M059J (cell line): ENCODE measurements around the gene PSMD13. TPM values are rescaled to one million over a fixed set of nuclear protein-coding genes. Genes with fewer than 3 reads are reported as not detected.

Experiments
- DNase-seq: peaks from one replicate; pipeline ENCODE4 v3.0.0-alpha.2; 2012; ENCODE audit warnings: low read depth
- total RNA-seq: library from RNA; depleted of rRNA; stranded (reverse); fragments of >200 nt; shearing (Covaris generic); gene quantifications from 2 replicates; pipeline ENCODE4 v1.2.3, GENCODE V29; 2014

PSMD13 gene
- total RNA-seq, 1 experiment from 2014 or later: 239 TPM

- DNase-seq: no peak
Observed at GRCh38 chr11:204587-205109, 32.1 kb upstream of the PSMD13 start.

DNA sequence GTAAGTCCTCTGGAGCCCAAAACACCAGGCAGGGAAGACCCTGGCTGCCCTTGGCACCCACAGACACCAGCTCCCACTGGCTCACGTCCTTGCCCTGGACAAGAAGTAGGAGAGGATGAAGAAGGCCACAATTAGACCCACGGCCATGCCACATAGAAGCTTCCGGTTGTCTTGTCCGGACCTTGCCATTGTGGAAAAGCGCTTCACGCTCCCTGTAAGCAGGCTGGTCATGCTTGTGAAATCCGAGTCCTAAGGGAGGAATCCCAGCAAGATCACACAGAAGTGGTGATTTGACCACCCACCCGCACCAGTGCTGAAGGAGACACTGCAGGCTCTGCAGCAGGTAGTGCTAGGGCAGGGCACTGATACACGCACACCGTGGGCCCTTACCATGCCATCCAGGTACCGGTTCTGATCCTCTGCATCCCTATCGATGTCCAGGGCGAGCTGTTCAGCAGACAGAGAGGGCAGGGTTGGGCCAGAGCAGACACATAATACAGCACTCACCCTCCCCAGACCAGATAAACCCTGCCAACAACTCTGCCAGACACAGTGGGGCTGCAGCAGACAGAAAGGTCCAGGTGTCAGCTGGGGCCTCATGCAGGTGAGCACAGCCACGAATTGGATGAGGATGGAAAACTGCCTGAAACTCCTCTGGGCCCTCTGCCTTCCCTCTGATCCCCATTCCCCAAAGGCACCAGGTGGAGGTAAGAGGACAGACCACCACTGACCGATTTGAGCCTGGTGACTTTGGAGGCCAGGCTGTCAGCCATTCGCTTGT, 31.4 kb upstream of the PSMD13 start:
- DNase-seq: no peak

GRCh38 chr11:206002-206384, 30.8 kb upstream of the PSMD13 start:
- no peak for DNase-seq

- DNase-seq: no peak
Observed at GRCh38 chr11:206526-207207, 30.1 kb upstream of the PSMD13 start.

DNA sequence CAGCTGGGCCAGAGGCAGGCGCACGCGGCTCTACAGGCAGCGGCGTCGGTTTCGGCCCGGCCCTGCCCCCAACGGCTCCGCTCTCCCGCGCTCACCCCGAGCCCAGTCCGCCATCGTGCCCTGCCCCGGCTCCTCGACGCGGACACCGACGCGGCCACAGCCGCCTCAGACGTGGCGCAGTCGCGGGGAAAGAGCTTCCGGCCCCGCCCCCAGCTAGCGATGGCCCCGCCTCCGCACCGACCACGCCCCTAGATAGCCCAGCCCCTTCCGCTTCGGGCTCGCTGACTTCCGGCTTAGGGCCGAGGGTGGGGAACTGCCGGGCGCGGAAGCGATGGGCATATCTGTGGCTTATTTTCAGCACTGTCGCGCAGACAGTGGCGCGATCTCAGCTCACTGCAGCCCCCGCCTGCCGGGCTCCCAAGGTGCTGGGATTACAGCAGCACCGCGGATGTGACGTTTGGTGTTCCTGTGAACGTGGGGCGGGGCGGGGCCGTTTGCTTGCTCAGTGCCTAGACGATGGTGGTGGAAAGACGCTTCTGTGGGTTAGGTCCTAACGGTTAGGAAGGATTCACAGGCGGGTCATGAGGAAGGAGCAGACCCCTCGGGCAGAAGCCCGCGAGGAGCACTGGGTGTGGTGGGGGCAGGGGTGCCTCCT, 29.4 kb upstream of the PSMD13 start, which contains the start of the genes BET1L and RIC8A:
TSS of gene BET1L (minus strand) at position 192 of the 655 bp plus-strand sequence. CDS start at position 114, 78 bp downstream.
TSS of gene RIC8A (plus strand) at position 501 of the 655 bp plus-strand sequence. CDS start 1,147 bp downstream, outside the sequence.
- peak; percentile 97 for DNase-seq

GRCh38 chr11:207863-208180, 29.0 kb upstream of the PSMD13 start:
- peak; percentile 65 for DNase-seq

GRCh38 chr11:208181-208916, 28.4 kb upstream of the PSMD13 start:
- DNase-seq: peak; percentile 80

DNA sequence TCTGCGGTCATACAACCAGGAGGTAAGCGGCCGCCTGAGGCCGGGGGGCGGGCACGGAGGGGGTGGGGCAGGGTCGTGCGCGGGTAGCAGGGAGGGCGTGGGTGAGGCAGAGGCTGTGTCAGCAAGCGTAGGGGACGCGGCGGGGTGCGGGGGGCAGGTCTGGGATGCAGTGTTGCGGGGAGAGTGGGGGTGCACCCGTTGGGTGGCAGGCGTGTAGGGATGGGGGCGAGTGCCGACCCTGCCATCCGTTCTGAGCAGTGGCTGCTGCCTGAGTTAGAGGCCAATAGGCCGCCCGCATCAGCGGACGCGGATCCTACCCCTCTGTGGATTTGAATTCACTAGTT, 27.9 kb upstream of the PSMD13 start:
- no peak for DNase-seq

GRCh38 chr11:209275-210121, 27.3 kb upstream of the PSMD13 start:
- no peak for DNase-seq

DNA sequence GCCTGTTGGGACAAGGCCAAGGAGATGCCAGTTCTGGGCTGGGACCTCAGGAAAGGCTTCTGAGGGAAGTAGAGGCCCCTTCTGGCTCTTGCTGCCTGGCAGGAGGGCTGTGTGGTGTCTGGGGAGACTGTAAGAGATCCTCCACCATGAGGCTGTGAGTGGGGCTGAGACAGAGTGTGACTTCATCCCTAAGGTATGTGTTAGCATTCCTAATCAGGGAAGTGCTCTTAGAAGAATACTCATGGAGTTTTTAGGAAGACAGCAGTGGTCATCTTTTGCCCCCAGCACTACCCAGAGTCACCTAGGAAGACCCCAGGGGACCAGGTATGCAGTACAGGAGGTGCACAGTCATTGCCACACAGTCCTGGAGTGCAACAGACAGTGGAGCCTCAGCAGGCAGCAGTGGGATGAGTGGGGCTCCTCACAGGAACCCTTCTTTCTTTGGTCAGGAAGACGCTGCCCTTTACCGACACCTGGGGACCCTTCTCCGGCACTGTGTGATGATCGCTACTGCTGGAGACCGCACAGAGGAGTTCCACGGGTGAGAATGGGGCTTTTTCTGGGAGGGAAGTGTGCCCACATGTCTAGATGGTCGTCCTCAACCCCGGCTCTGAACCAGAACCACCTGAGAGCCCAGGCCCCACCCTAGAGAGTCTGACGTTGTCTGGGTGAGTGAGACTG, 26.5 kb upstream of the PSMD13 start:
- DNase-seq: peak; percentile 79

DNA sequence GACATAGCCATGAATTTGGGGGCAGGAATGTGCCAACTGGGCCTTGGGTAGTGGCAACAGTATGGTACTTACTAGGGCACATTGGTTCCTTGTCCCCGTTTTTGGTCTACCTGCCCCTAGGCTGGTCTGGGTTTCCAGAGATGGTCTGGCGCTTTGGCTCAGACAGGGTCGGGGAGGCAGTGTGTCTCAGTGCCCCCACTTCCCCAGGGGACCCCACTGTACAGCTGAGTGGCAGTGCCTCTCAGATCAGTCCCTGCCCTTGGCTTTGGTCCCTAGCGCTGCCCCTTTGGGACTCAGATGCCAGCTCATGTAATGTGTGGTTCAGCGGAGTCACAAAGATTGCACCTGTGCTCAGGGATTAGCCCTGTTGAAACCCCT, 26.0 kb upstream of the PSMD13 start:
- DNase-seq: no peak

DNA sequence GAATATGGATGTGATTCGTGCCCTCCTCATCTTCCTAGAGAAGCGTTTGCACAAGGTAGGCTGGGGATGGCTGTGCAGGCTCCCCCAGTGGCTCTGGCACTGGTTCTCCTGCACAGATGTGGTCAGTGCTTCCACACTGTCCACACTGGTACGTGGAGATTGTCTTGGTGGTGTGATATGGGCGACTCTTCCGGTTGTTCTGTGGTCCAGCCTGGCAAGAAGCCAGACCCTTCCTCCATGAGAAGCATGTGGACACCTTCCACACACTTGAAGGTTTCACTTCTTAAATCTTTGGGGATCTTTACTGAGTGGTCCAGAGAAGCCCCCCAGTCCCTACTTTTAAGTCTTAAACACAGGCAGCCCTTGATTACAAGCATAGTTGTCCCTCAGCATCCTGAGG, 25.5 kb upstream of the PSMD13 start:
- no peak for DNase-seq

GRCh38 chr11:211741-212140, 25.0 kb upstream of the PSMD13 start:
- DNase-seq: no peak

GRCh38 chr11:212150-213100, 24.4 kb upstream of the PSMD13 start:
- no peak for DNase-seq

GRCh38 chr11:213111-213510, 23.7 kb upstream of the PSMD13 start:
- no peak for DNase-seq

- DNase-seq: no peak
Observed at GRCh38 chr11:214083-214482, 22.7 kb upstream of the PSMD13 start.

DNA sequence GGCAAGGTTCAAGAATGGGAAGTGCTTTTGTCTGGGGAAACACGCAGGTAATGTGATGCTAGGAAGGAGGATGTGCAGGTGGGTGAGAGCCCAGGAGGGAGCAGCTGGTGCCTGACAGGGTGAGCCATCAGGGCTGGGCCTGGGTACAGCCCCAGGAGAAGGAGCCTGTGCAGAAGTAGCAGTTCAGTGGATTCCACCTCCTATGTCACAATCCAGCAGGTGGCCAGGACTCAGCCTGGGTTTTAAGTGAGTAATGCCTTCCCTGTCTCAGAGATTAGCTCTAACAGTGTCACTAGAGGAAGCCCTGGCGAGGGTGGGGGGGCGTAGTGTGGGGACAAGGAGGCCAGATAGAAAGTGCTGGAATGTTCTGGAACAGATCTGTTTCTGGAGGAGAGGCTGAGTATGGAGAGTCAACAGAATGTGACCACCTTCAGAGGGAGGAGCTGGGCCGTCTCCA, 21.2 kb upstream of the PSMD13 start:
- peak; percentile 30 for DNase-seq

- no peak for DNase-seq
Observed at GRCh38 chr11:216081-216974, 20.4 kb upstream of the PSMD13 start.
